ENCODE results near the gene FAM136A.

FAM136A gene

GRCh38 chr2:70322518-70322917, 20.7 kb upstream of the FAM136A start:
- in situ Hi-C loops (cut with HindIII; ENCODE audit: low sequenced_read_pairs) = no loop called here
- TF ChIP-seq CTCF (IDR thresholded peaks at IDR 0.05; ENCODE audit: low read depth, low read length) = no peak
- no peak for DNase-seq (ENCODE audit: low read depth, low spot score)
- H3K4me3 ChIP-seq (ENCODE audit: low read depth, low read length) = no peak overlapping the region

- DNase-seq (ENCODE audit: low read depth, low spot score) = no peak
- in situ Hi-C loops (cut with HindIII; ENCODE audit: low sequenced_read_pairs) = no loop called here
These were observed 19.5 kb upstream of the FAM136A start for GRCh38 chr2:70321370-70321769.

GRCh38 chr2:70314640-70315039, 12.8 kb upstream of the FAM136A start:
- DNase-seq (ENCODE audit: low read depth, low spot score) = no peak
- TF ChIP-seq CTCF (IDR thresholded peaks at IDR 0.05; ENCODE audit: low read depth, low read length) = no peak
- H3K4me3 ChIP-seq (ENCODE audit: low read depth, low read length) = no peak overlapping the region
- in situ Hi-C loops (cut with HindIII; ENCODE audit: low sequenced_read_pairs) = no loop called here

More at GRCh38 chr2:70321370-70321769, 19.5 kb upstream of the FAM136A start:
- no peak overlapping the region for H3K4me3 ChIP-seq (ENCODE audit: low read depth, low read length)
- no peak for TF ChIP-seq CTCF (IDR thresholded peaks at IDR 0.05; ENCODE audit: low read depth, low read length)

- DNase-seq (ENCODE audit: low read depth, low spot score) = no peak
- in situ Hi-C loops (cut with HindIII; ENCODE audit: low sequenced_read_pairs) = no loop called here
- H3K4me3 ChIP-seq (ENCODE audit: low read depth, low read length) = no peak overlapping the region
- TF ChIP-seq CTCF (IDR thresholded peaks at IDR 0.05; ENCODE audit: low read depth, low read length) = no peak
These were observed 10.7 kb upstream of the FAM136A start for GRCh38 chr2:70312560-70312959.

- no peak for DNase-seq (ENCODE audit: low read depth, low spot score)
- no peak overlapping the region for H3K4me3 ChIP-seq (ENCODE audit: low read depth, low read length)
- TF ChIP-seq CTCF (IDR thresholded peaks at IDR 0.05; ENCODE audit: low read depth, low read length) = no peak
- in situ Hi-C loops (cut with HindIII; ENCODE audit: low sequenced_read_pairs) = no loop called here
These were observed 9.0 kb upstream of the FAM136A start for GRCh38 chr2:70310899-70311298.

GRCh38 chr2:70305531-70305930, 3.7 kb upstream of the FAM136A start:
- in situ Hi-C loops (cut with HindIII; ENCODE audit: low sequenced_read_pairs) = no loop called here
- TF ChIP-seq CTCF (IDR thresholded peaks at IDR 0.05; ENCODE audit: low read depth, low read length) = no peak
- no peak for DNase-seq (ENCODE audit: low read depth, low spot score)
- no peak overlapping the region for H3K4me3 ChIP-seq (ENCODE audit: low read depth, low read length)

- in situ Hi-C loops (cut with HindIII; ENCODE audit: low sequenced_read_pairs) = no loop called here
- DNase-seq (ENCODE audit: low read depth, low spot score) = no peak
- H3K4me3 ChIP-seq (ENCODE audit: low read depth, low read length) = no peak overlapping the region
- no peak for TF ChIP-seq CTCF (IDR thresholded peaks at IDR 0.05; ENCODE audit: low read depth, low read length)
These were observed 2.6 kb upstream of the FAM136A start for GRCh38 chr2:70304498-70304897.

All from astrocyte of the spinal cord (primary cell).